Type B pancreatic cell (in vitro differentiated cells): ENCODE data around the gene CDH1. TPM values are rescaled to one million over a fixed set of nuclear protein-coding genes. Genes with fewer than 3 reads are reported as not detected.

Source experiments
- DNase-seq: peaks from one replicate; pipeline ENCODE4 v3.0.0; 2021; ENCODE audit warnings: mixed read lengths; ENCODE audit not compliant: unreplicated experiment; ENCODE audit errors: extremely low spot score
- H3K27ac Mint-ChIP-seq: 2 replicates; pipeline ENCODE4 v1.8.0; 2021; ENCODE audit warnings: mild to moderate bottlenecking, mixed read lengths
- H3K27me3 Mint-ChIP-seq: 2 replicates; pipeline ENCODE4 v1.8.0; 2021; ENCODE audit warnings: mixed read lengths
- H3K36me3 Mint-ChIP-seq: 2 replicates; pipeline ENCODE4 v1.8.0; 2021; ENCODE audit warnings: mixed read lengths
- H3K4me1 Mint-ChIP-seq: one replicate; pipeline ENCODE4 v1.8.0; 2021; ENCODE audit warnings: mixed read lengths; ENCODE audit not compliant: unreplicated experiment
- H3K4me3 Mint-ChIP-seq: 2 replicates; pipeline ENCODE4 v1.8.0; 2021; ENCODE audit warnings: mild to moderate bottlenecking, mixed read lengths
- H3K9me3 Mint-ChIP-seq: 2 replicates; pipeline ENCODE4 v1.8.0; 2021; ENCODE audit warnings: mixed read lengths
- total RNA-seq: library from RNA; stranded (reverse); gene quantifications from 2 replicates; pipeline ENCODE4 v1.2.1, GENCODE V29; 2021; ENCODE audit warnings: low replicate concordance
- TF ChIP-seq, protein P1 (sequence below): fragments of 200-600 bp; sonication (generic); conservative IDR thresholded peaks from 2 replicates; pipeline ENCODE4 v1.5.0; 2021; ENCODE audit warnings: antibody characterized with exemption, mild to moderate bottlenecking

CDH1 gene
- total RNA-seq, 1 donor from 2014 or later = 190 TPM

DNA sequence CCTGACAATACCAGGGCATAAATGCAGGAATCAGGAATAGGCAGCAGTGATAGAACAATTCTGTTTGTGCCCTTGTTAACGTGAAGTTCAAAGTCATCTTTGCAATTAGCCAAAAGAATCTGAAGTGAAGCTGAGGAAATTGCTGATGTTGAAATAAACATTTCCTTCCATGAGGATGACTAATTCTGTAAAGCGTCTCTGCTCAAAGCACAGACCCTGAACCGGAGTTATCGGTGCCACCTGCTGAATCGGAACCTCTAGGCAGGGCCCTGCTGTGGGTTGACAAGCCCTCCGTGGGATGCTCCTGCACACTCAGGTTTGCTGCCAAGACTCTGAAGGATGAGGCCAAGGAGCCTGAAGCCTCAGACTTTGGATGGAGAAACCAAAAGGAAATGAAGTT lies 37.0 kb upstream of the CDH1 start:
- H3K4me1 Mint-ChIP-seq = peaks cover 10% of the 10 kb centered on the region
- no peaks in the 10 kb centered on the region for H3K27me3 Mint-ChIP-seq
- no peak overlapping the region for H3K4me3 Mint-ChIP-seq
- no peaks in the 10 kb centered on the region for H3K36me3 Mint-ChIP-seq
- DNase-seq = no peak
- TF ChIP-seq, protein P1, sequence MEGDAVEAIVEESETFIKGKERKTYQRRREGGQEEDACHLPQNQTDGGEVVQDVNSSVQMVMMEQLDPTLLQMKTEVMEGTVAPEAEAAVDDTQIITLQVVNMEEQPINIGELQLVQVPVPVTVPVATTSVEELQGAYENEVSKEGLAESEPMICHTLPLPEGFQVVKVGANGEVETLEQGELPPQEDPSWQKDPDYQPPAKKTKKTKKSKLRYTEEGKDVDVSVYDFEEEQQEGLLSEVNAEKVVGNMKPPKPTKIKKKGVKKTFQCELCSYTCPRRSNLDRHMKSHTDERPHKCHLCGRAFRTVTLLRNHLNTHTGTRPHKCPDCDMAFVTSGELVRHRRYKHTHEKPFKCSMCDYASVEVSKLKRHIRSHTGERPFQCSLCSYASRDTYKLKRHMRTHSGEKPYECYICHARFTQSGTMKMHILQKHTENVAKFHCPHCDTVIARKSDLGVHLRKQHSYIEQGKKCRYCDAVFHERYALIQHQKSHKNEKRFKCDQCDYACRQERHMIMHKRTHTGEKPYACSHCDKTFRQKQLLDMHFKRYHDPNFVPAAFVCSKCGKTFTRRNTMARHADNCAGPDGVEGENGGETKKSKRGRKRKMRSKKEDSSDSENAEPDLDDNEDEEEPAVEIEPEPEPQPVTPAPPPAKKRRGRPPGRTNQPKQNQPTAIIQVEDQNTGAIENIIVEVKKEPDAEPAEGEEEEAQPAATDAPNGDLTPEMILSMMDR = no peak
- H3K9me3 Mint-ChIP-seq = no peaks in the 10 kb centered on the region
- H3K27ac Mint-ChIP-seq = no peak overlapping the region

DNA sequence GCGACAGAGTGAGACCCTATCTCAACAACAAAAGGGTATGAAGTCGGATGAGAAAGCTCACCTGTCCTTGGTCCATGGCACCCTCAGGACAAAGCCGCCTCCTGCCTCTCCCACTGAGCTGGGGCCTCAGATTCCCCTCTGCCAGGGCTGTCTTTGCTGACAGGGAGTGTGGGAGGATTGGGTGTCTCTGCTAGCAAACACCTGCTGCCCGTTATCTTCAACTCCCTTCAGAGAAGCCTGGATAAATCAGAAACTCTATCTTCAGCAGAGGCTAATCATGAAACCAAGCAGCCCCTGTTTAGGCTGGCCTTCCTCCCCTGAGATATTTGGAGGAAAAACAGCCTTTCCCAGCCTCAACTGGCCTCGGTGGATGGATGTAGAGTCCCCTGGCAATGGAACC lies 36.3 kb upstream of the CDH1 start:
- Mint-ChIP-seq H3K4me1 (peaks cover 10% of the 10 kb centered on the region), H3K4me3 (no peak overlapping the region), H3K27me3 (no peaks in the 10 kb centered on the region), H3K36me3 (no peaks in the 10 kb centered on the region), H3K9me3 (no peaks in the 10 kb centered on the region), H3K27ac (no peak overlapping the region)
- TF ChIP-seq, protein P1 = no peak
- DNase-seq = no peak

DNA sequence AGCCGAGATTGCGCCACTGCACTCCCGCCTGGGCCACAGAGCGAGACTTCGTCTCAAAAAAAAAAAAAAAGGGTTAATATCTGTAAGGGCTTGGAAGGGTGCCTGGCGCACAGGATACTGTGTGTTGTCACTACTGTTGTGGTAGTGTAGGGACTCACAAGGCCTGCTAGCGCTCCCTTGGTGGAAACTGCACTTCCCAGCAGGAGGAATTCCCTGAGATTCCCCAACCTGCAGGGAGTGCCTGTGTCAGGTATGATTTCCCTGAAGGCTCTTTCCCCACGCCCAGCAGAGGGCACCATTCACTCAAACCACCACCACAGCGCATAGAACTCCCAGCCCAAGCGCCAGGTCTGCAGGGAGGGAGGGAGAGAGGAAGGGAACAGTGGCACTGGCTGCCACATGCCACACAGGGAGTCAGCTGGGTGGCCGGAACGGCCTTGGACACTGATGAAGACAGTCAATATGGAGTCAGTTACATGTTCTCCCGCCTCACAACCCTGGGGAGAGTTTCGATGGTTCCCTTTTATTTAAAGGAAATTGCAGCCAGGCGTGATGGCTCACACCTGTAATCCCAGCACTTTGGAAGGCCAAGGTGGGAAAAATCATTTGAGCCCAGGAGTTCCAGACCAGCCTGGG lies 32.7 kb upstream of the CDH1 start:
- Mint-ChIP-seq H3K4me1 (peaks cover 16% of the 10 kb centered on the region), H3K9me3 (no peaks in the 10 kb centered on the region), H3K27me3 (no peaks in the 10 kb centered on the region), H3K4me3 (no peak overlapping the region), H3K36me3 (no peaks in the 10 kb centered on the region), H3K27ac (peak overlapping the region; percentile 78)
- DNase-seq = peak; percentile 78
- TF ChIP-seq, protein P1 = peak; percentile 81

DNA sequence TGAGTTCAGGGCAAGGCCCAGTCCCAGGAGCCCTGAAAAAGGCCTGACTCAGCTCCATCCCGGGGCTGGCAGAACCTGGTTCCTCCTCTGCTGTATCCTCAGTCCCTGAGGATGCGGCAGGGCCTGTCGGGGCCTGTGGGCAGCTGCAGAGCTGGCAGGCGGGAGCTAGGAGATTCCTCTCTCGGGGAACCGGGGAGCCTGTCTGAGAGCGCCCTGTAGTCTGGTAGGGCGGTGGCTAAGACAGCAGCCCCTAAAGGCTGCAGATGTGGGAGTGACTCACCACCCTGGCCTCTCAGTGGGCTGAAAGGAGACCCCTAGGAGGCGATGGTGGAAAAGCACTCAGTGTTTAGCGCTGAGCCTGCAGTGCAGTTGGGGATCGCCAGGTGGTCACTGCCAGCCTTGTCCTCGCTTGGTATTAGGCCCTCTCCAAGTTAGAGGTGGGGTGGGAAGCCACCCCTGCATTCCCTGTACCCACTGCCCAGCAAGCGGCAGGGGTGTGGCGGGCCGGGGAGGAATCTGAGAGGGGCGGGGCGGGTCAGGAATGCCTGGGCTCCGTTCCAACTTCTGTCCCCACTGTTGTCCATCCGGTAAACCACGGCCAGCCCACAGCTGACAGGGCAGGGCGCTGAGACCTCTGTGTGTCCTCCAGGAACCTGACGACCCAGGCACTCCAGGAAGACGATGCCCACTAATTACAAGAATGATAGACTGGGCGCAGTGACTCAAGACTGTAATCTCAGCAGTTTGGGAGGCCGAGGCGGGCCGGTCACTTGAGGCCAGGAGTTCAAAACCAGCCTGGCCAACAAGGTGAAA lies 29.5 kb upstream of the CDH1 start:
- no peaks in the 10 kb centered on the region for H3K27me3 Mint-ChIP-seq
- TF ChIP-seq, protein P1 = peak; percentile 42
- no peaks in the 10 kb centered on the region for H3K9me3 Mint-ChIP-seq
- no peak for DNase-seq
- peak overlapping the region; percentile 84 for H3K27ac Mint-ChIP-seq
- no peak overlapping the region for H3K4me3 Mint-ChIP-seq
- H3K4me1 Mint-ChIP-seq = peaks cover 11% of the 10 kb centered on the region
- H3K36me3 Mint-ChIP-seq = no peaks in the 10 kb centered on the region

DNA sequence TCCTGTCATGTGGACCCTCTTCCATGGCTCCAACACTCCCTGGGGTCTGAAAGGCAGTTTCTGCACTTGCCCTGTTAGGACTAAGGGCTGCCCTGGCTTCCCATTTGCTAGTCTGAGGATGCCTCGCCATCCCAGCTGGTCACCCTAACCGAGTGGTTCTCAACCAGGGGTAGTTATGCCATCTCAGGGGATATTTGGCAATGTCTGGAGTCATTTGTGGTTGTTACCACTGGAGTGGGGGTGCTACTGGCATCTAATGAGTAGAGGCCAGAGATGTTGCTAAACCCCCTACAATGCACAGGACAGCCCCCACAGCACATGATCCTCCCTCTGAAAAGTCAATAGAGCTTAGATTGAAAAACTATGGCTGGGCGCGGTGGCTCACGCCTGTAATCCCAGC lies 26.9 kb upstream of the CDH1 start:
- no peaks in the 10 kb centered on the region for H3K9me3 Mint-ChIP-seq

More for the DNA sequence above, 26.9 kb upstream of the CDH1 start:
- Mint-ChIP-seq H3K4me3 (no peak overlapping the region), H3K36me3 (no peaks in the 10 kb centered on the region), H3K27me3 (no peaks in the 10 kb centered on the region), H3K4me1 (peaks cover 23% of the 10 kb centered on the region), H3K27ac (no peak overlapping the region)
- TF ChIP-seq, protein P1 = no peak
- DNase-seq = no peak
